ENCODE measurements around the gene EPC1. TPM values are rescaled to one million over a fixed set of nuclear protein-coding genes. Genes with fewer than 3 reads are reported as not detected.

EPC1 gene
- total RNA-seq, 1 experiment from 2014 or later: 36.6 TPM

GRCh38 chr10:32377458-32378259 is 30.7 kb upstream of the EPC1 start:
- H3K9me3 Mint-ChIP-seq (ENCODE audit: unreplicated experiment): no peaks in the 10 kb centered on the region
- peaks cover 5% of the 10 kb centered on the region; the same call in 1 of the 2 replicates for H3K4me1 ChIP-seq
- DNase-seq: peak in 1 of 2 experiments; percentile 16
- H3K36me3 Mint-ChIP-seq (ENCODE audit: insufficient read depth, unreplicated experiment): no peaks in the 10 kb centered on the region
- TF ChIP-seq CTCF (IDR thresholded peaks at IDR 0.05; ENCODE audit: insufficient read depth in 1 of 2, low read depth in 1 of 2, low read length in 1 of 2, severe bottlenecking in 1 of 2, unreplicated experiment in 1 of 2): peak; percentile 18 to 66
- CTCF ChIA-PET: no interaction called here
- H3K27ac Mint-ChIP-seq (ENCODE audit: unreplicated experiment): no peak overlapping the region
- H3K27me3 Mint-ChIP-seq (ENCODE audit: insufficient read depth, unreplicated experiment): no peaks in the 10 kb centered on the region
- POLR2A ChIA-PET: interaction anchor here (1.1 kb wide), 1 partner anchor 68 kb away, joined by 3 read pairs; the partner anchor contains the start of gene CCDC7
- intact Hi-C loops (cut with micrococcal nuclease; ENCODE audit: unreplicated experiment): loop anchor here (1.0 to 10.0 kb wide), 4 partner anchors 31 to 630 kb away; partner anchors contain the start of gene CCDC7
- peak overlapping the region; percentile 70 for H3K4me3 ChIP-seq (ENCODE audit: low read depth, low read length)
- no peaks in the 10 kb centered on the region for H3K4me1 Mint-ChIP-seq (ENCODE audit: low read depth, unreplicated experiment)
- H3K9me3 ChIP-seq: no peaks in the 10 kb centered on the region
- H3K27me3 ChIP-seq (replicated peaks; ENCODE audit: control insufficient read depth, insufficient read depth, low read length): no peaks in the 10 kb centered on the region
- H3K36me3 ChIP-seq (ENCODE audit: control insufficient read depth, insufficient read depth, low read length): no peaks in the 10 kb centered on the region
- no peak overlapping the region for H3K4me3 Mint-ChIP-seq (ENCODE audit: unreplicated experiment)
- no TSS peak for BruUV-seq (replicated peaks)

- H3K36me3 Mint-ChIP-seq (ENCODE audit: insufficient read depth, unreplicated experiment): no peaks in the 10 kb centered on the region
- Histone ChIP-seq H3K9me3 (no peaks in the 10 kb centered on the region), H3K4me3 (ENCODE audit: low read depth, low read length) (peak overlapping the region; percentile 70), H3K4me1 (peaks cover 5% of the 10 kb centered on the region; the same call in 1 of the 2 replicates), H3K27me3 (replicated peaks; ENCODE audit: control insufficient read depth, insufficient read depth, low read length) (no peaks in the 10 kb centered on the region), H3K36me3 (ENCODE audit: control insufficient read depth, insufficient read depth, low read length) (no peaks in the 10 kb centered on the region; the same call in 1 of the 2 replicates)
- no peaks in the 10 kb centered on the region for H3K27me3 Mint-ChIP-seq (ENCODE audit: insufficient read depth, unreplicated experiment)
- TF ChIP-seq CTCF (IDR thresholded peaks at IDR 0.05; ENCODE audit: insufficient read depth in 1 of 2, low read depth in 1 of 2, low read length in 1 of 2, severe bottlenecking in 1 of 2, unreplicated experiment in 1 of 2): no peak
- POLR2A ChIA-PET: no interaction called here
- CTCF ChIA-PET: no interaction called here
- no peaks in the 10 kb centered on the region for H3K4me1 Mint-ChIP-seq (ENCODE audit: low read depth, unreplicated experiment)
- no peaks in the 10 kb centered on the region for H3K9me3 Mint-ChIP-seq (ENCODE audit: unreplicated experiment)
- BruUV-seq (replicated peaks): no TSS peak
- intact Hi-C loops (cut with micrococcal nuclease; ENCODE audit: unreplicated experiment): loop anchor here (5.0 to 10.0 kb wide), 2 partner anchors 542 to 631 kb away; no protein-coding TSS in a partner anchor
- DNase-seq: no peak
- no peak overlapping the region for H3K4me3 Mint-ChIP-seq (ENCODE audit: unreplicated experiment)
- H3K27ac Mint-ChIP-seq (ENCODE audit: unreplicated experiment): no peak overlapping the region
Observed at GRCh38 chr10:32376771-32377170, 29.8 kb upstream of the EPC1 start.

- Mint-ChIP-seq H3K4me3 (ENCODE audit: unreplicated experiment) (no peak overlapping the region), H3K27ac (ENCODE audit: unreplicated experiment) (no peak overlapping the region), H3K4me1 (ENCODE audit: low read depth, unreplicated experiment) (no peaks in the 10 kb centered on the region), H3K36me3 (ENCODE audit: insufficient read depth, unreplicated experiment) (no peaks in the 10 kb centered on the region), H3K27me3 (ENCODE audit: insufficient read depth, unreplicated experiment) (no peaks in the 10 kb centered on the region), H3K9me3 (ENCODE audit: unreplicated experiment) (no peaks in the 10 kb centered on the region)
- Histone ChIP-seq H3K36me3 (ENCODE audit: control insufficient read depth, insufficient read depth, low read length) (no peaks in the 10 kb centered on the region; the same call in 1 of the 2 replicates), H3K4me3 (ENCODE audit: low read depth, low read length) (no peak overlapping the region), H3K9me3 (no peaks in the 10 kb centered on the region), H3K27me3 (replicated peaks; ENCODE audit: control insufficient read depth, insufficient read depth, low read length) (no peaks in the 10 kb centered on the region), H3K4me1 (peaks cover 5% of the 10 kb centered on the region; the same call in 1 of the 2 replicates)
- ChIA-PET CTCF (no interaction called here), POLR2A (no interaction called here)
- DNase-seq: no peak
- TF ChIP-seq CTCF (IDR thresholded peaks at IDR 0.05; ENCODE audit: insufficient read depth in 1 of 2, low read depth in 1 of 2, low read length in 1 of 2, severe bottlenecking in 1 of 2, unreplicated experiment in 1 of 2): no peak
- no TSS peak for BruUV-seq (replicated peaks)
- intact Hi-C loops (cut with micrococcal nuclease; ENCODE audit: unreplicated experiment): loop anchor here (5.0 to 10.0 kb wide), 2 partner anchors 541 to 631 kb away; no protein-coding TSS in a partner anchor
Observed at GRCh38 chr10:32376097-32376496, 29.1 kb upstream of the EPC1 start.
